ENCODE measurements around the gene LAMA5. TPM values are rescaled to one million over a fixed set of nuclear protein-coding genes. Genes with fewer than 3 reads are reported as not detected.

LAMA5 gene
- total RNA-seq, 1 donor from 2014 or later: 150 TPM

DNA sequence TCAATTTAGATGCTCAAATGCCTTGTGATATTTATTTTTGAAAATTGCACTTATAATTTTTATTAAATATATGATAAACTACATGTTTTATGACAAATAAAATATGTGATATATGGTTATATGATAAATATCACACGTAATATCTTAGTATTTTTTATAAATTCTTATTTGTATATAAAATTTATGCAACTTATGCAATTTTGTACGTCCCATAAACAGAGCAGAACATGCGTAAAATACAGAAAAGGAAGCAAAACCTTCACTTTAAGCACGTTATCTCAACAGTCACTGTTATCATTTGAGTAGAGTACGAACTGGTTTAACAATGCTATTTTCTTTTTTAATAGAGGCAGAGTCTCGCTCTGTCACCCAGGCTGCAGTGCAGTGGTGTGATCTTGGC lies 80.0 kb downstream of the LAMA5 start:
- Histone ChIP-seq H3K27me3 (no peaks in the 10 kb centered on the region), H3K27ac (no peak overlapping the region), H3K36me3 (peaks cover 0 to 48% of the 10 kb centered on the region in 2 donors), H3K9me3 (no peaks in the 10 kb centered on the region), H3K4me3 (no peak overlapping the region), H3K4me1 (no peaks in the 10 kb centered on the region)
- intact Hi-C loops (cut with DNase I): no loop called here
- TF ChIP-seq POLR2A (IDR thresholded peaks at IDR 0.05) (no peak), POLR2AphosphoS5 (IDR thresholded peaks at IDR 0.05; ENCODE audit: insufficient read depth in 1 of 2, low read depth in 1 of 2) (no peak)
- TF ChIP-seq, protein P1, sequence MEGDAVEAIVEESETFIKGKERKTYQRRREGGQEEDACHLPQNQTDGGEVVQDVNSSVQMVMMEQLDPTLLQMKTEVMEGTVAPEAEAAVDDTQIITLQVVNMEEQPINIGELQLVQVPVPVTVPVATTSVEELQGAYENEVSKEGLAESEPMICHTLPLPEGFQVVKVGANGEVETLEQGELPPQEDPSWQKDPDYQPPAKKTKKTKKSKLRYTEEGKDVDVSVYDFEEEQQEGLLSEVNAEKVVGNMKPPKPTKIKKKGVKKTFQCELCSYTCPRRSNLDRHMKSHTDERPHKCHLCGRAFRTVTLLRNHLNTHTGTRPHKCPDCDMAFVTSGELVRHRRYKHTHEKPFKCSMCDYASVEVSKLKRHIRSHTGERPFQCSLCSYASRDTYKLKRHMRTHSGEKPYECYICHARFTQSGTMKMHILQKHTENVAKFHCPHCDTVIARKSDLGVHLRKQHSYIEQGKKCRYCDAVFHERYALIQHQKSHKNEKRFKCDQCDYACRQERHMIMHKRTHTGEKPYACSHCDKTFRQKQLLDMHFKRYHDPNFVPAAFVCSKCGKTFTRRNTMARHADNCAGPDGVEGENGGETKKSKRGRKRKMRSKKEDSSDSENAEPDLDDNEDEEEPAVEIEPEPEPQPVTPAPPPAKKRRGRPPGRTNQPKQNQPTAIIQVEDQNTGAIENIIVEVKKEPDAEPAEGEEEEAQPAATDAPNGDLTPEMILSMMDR (IDR thresholded peaks at IDR 0.05): no peak
- no peak for DNase-seq (ENCODE audit: extremely low spot score in 2 of 2)

DNA sequence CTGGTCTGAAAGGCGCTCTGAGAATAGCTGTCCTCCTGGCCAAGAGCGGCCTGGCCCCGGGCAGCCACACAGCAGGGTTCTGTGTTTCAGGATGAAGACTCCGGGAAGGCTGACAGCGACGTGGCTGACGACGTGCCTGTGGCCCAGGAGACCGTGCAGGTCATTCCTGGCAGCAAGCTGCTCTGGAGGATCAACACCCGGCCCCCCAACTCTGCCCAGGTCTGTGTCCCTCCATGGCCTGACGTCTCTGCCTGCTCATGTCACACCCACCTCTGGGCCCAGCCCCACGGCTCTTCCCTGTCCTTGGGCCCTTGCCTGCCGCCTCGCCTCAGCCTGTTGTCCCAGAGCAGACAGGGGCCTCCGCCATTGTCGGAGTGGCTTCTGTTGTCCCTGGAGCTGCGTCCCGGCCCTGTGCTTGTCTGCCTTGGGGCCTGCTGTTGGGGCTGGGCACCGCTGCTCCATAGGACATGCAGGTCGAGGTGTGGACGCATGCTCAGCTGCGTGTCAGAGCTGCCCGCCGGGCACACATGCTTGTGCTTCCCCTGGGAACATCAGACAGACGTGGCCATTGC lies 80.5 kb downstream of the LAMA5 start:
- no peak overlapping the region for H3K27ac ChIP-seq
- peaks cover 0 to 48% of the 10 kb centered on the region in 2 donors for H3K36me3 ChIP-seq
- no peaks in the 10 kb centered on the region for H3K27me3 ChIP-seq
- no peak overlapping the region for H3K4me3 ChIP-seq
- H3K9me3 ChIP-seq: no peaks in the 10 kb centered on the region
- no peaks in the 10 kb centered on the region for H3K4me1 ChIP-seq
- intact Hi-C loops (cut with DNase I): no loop called here
- DNase-seq (ENCODE audit: extremely low spot score in 2 of 2): no peak
- TF ChIP-seq POLR2AphosphoS5 (IDR thresholded peaks at IDR 0.05; ENCODE audit: insufficient read depth in 1 of 2, low read depth in 1 of 2): no peak

DNA sequence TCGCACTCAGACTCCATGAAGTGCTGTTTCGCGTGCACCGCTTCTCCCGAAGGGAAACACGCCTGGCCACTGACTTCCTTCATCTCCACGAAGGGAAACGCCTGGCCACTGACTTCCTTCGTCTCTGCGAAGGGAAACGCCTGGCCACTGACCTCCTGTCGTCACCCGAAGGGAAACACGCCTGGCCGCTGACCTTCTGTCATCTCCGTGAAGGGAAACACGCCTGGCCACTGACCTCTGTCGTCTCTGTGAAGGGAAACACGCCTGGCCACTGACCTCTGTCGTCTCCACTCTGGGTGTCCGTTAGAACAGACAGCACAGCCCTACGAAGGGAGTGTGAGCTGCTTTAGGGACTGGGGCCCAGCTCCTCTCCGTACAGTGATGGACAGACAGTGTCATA lies 81.4 kb downstream of the LAMA5 start:
- Histone ChIP-seq H3K4me3 (no peak overlapping the region), H3K27ac (no peak overlapping the region), H3K9me3 (no peaks in the 10 kb centered on the region), H3K36me3 (peaks cover 0 to 48% of the 10 kb centered on the region in 2 donors), H3K4me1 (no peaks in the 10 kb centered on the region), H3K27me3 (no peaks in the 10 kb centered on the region)
- no peak for DNase-seq (ENCODE audit: extremely low spot score in 2 of 2)
- intact Hi-C loops (cut with DNase I): no loop called here
- TF ChIP-seq, protein P1 (IDR thresholded peaks at IDR 0.05): no peak
- TF ChIP-seq POLR2AphosphoS5 (IDR thresholded peaks at IDR 0.05; ENCODE audit: insufficient read depth in 1 of 2, low read depth in 1 of 2): peak in 1 of 2 donors; percentile 80

DNA sequence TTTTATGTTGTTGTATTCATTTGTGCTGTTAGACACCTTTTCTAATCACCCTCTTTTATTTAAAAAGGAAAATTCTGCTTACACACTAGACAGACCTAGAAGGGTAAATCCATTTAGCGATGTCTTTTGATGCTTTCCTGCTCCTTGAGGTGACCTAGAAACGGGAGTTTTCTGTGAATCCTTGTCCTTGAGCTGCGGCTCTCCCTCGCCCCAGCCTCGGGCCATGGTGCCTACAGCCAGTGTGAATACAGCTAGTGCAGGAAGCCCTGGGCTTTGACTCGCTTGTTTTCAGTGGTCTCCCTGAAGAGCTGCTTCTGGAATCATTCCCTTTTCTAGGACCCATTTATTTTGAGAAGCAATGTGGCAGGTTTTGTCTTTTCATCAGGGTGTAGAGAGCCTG lies 82.0 kb downstream of the LAMA5 start:
- H3K27ac ChIP-seq: no peak overlapping the region

DNA sequence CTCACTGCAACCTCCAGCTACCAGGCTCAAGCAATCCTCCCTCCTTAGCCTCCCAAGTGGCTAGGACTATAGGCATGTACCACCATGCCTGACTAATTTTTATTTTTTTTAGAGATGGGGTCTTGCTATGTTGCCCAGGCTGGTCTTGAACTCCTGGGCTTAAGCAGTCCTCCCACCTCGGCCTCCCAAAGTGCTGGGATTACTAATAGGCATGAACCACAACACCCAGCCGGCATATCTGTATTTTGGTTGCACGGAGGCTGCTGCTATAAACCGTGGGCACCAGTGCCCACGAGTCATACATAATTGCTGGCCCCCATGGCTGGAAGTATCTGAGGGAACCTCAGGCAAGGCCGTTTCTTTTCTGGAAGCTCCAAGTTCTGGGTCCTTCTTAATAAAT lies 82.7 kb downstream of the LAMA5 start:
- Histone ChIP-seq H3K36me3 (peaks cover 0 to 53% of the 10 kb centered on the region in 2 donors), H3K27ac (no peak overlapping the region), H3K27me3 (no peaks in the 10 kb centered on the region), H3K4me3 (no peak overlapping the region), H3K9me3 (no peaks in the 10 kb centered on the region), H3K4me1 (no peaks in the 10 kb centered on the region)
- TF ChIP-seq, protein P1 (IDR thresholded peaks at IDR 0.05): no peak
- TF ChIP-seq POLR2AphosphoS5 (IDR thresholded peaks at IDR 0.05; ENCODE audit: insufficient read depth in 1 of 2, low read depth in 1 of 2): no peak
- no peak for TF ChIP-seq POLR2A (IDR thresholded peaks at IDR 0.05)
- intact Hi-C loops (cut with DNase I): no loop called here
- DNase-seq (ENCODE audit: extremely low spot score in 2 of 2): no peak

More for the DNA sequence above, 82.0 kb downstream of the LAMA5 start:
- intact Hi-C loops (cut with DNase I): no loop called here
- Histone ChIP-seq H3K9me3 (no peaks in the 10 kb centered on the region), H3K4me1 (no peaks in the 10 kb centered on the region), H3K4me3 (no peak overlapping the region), H3K27me3 (no peaks in the 10 kb centered on the region), H3K36me3 (peaks cover 0 to 53% of the 10 kb centered on the region in 2 donors)
- DNase-seq (ENCODE audit: extremely low spot score in 2 of 2): no peak
- TF ChIP-seq, protein P1 (IDR thresholded peaks at IDR 0.05): no peak
- TF ChIP-seq POLR2A (IDR thresholded peaks at IDR 0.05): no peak
- TF ChIP-seq POLR2AphosphoS5 (IDR thresholded peaks at IDR 0.05; ENCODE audit: insufficient read depth in 1 of 2, low read depth in 1 of 2): no peak

Data from vagina (tissue), 2 donors.